ENCODE results near the gene ATF6B. TPM values are rescaled to one million over a fixed set of nuclear protein-coding genes. Genes with fewer than 3 reads are reported as not detected.

ATF6B gene
- total and polyA plus RNA-seq, 2 of the 8 experiments (the other 6 are each of a cell fraction or from before 2014, with no cell fraction given), result 38.1 to 42.2 TPM

DNA sequence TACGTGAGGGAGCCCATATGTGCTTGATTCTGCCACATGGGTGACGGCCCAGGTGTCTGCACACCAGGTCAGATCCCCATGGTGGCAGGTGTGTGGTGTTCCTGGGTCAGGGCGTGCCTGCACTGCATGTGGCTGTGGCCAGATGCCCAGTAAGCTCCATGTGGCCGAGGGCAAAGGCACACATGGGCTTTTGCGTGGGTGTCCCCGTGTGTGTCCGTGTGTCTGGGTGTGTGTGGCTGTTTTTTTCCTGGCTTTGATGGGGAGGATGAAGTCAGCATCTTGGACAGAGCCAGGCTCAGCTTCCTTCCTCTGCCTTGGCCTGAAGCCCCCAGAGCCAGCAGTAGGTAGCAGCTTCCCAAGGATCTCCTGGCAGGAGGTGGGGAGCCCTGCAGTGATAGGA, 17.4 kb downstream of the ATF6B start:
- Histone ChIP-seq H2AFZ (ENCODE audit: low read length) (no peak overlapping the region), H2BK20ac (ENCODE audit: low read length) (no peak overlapping the region), H2BK12ac (ENCODE audit: low read depth, low read length) (0 out of 2 replicates have a peak overlapping the region, but pooled peaks have one; percentile 17), H2BK120ac (replicated peaks; ENCODE audit: low read depth, low read length) (no peak overlapping the region), H2BK15ac (ENCODE audit: low read length) (no peak overlapping the region), H2AK5ac (ENCODE audit: low read depth, low read length) (peak overlapping the region; percentile 86; the same call in 1 of the 2 replicates), H3K4me2 (ENCODE audit: insufficient read depth in 1 of 2, low read depth in 2 of 2, low read length in 2 of 2) (no peak overlapping the region), H3K4ac (replicated peaks; ENCODE audit: insufficient read length, low read depth, low read length) (no peak overlapping the region), H4K20me1 (replicated peaks in 1 of 2; ENCODE audit: control insufficient read depth in 1 of 2, insufficient read depth in 2 of 2, low read length in 2 of 2) (peaks cover 3% of the 10 kb centered on the region in 2 experiments), H3K56ac (replicated peaks; ENCODE audit: insufficient read length, low read depth, low read length) (no peak overlapping the region), H3K14ac (ENCODE audit: insufficient read length) (no peak overlapping the region), H3K4me3 (ENCODE audit: extremely low read depth in 1 of 4, insufficient read depth in 2 of 4, low read depth in 3 of 4, low read length in 4 of 4) (no peak overlapping the region), H3K79me1 (ENCODE audit: low read depth, low read length) (no peaks in the 10 kb centered on the region), H3K23me2 (ENCODE audit: low read depth, low read length) (no peaks in the 10 kb centered on the region), H4K8ac (ENCODE audit: extremely low read depth, insufficient read depth, low read length) (no peak overlapping the region; the same call in 1 of the 2 replicates), H4K5ac (ENCODE audit: insufficient read length, low read depth, low read length) (no peak overlapping the region), H3K27me3 (replicated peaks in 1 of 4; ENCODE audit: control insufficient read depth in 3 of 4, extremely low read depth in 1 of 4, insufficient read depth in 3 of 4, low read length in 3 of 4) (peaks cover 0 to 11% (median 6%) of the 10 kb centered on the region in 4 experiments; a peak in 5 of 7 replicates), H3K9me3 (ENCODE audit: insufficient read depth in 2 of 2, low read depth in 1 of 2, low read length in 1 of 2) (no peaks in the 10 kb centered on the region), H3K36me3 (ENCODE audit: control insufficient read depth in 2 of 4, insufficient read depth in 4 of 4, low read length in 3 of 4) (peaks cover 0 to 2% (median 0%) of the 10 kb centered on the region in 4 experiments; a peak in 2 of 8 replicates), H3K9ac (replicated peaks in 1 of 4; ENCODE audit: extremely low read depth in 1 of 4, low read depth in 3 of 4, low read length in 3 of 4) (no peak overlapping the region), H3K79me2 (ENCODE audit: control insufficient read depth in 1 of 2, insufficient read depth in 2 of 2, low read length in 2 of 2) (no peaks in the 10 kb centered on the region), H3K23ac (ENCODE audit: insufficient read length) (no peak overlapping the region), H4K91ac (replicated peaks; ENCODE audit: insufficient read length, low read length) (no peak overlapping the region), H3K27ac (ENCODE audit: low read depth, low read length) (no peak overlapping the region), H2BK5ac (ENCODE audit: low read depth, low read length) (no peak overlapping the region), H3K18ac (ENCODE audit: extremely low read depth, low read length) (no peak overlapping the region), H3K4me1 (replicated peaks in 1 of 4; ENCODE audit: control insufficient read depth in 3 of 4, insufficient read depth in 4 of 4, low read length in 3 of 4) (peaks cover 2 to 15% (median 9%) of the 10 kb centered on the region in 4 experiments)
- POLR2A ChIA-PET (ENCODE audit: partially characterized antibody), result interaction anchor here (0.7 to 3.0 kb wide), 17 partner anchors 11 to 139 kb away, joined by 3 to 16 read pairs (median 4); partner anchors contain the start of genes ATF6B, DXO and FKBPL
- FAIRE-seq (no peak), DNase-seq (ENCODE audit: low read depth in 1 of 2, low spot score in 2 of 2) (no peak)
- CTCF ChIA-PET (ENCODE audit: partially characterized antibody), result interaction anchor here (0.6 to 6.0 kb wide), 8 partner anchors 7 to 62 kb away, joined by 3 to 49 read pairs (median 4); no protein-coding TSS in a partner anchor
- WGBS, 2 experiments (ENCODE audit: extremely low coverage in 1 of 2, insufficient coverage in 1 of 2, insufficient read length in 1 of 2, insufficient replicate concordance in 2 of 2, low coverage in 1 of 2, low lambda C conversion rate in 2 of 2, missing lambda C conversion rate in 1 of 2), result 92% methylated on average over 7 of the region's 7 CpGs; no CpG with 5 or more reads in 1 of the 2 experiments
- TF ChIP-seq EP300 (IDR thresholded peaks at IDR 0.05; ENCODE audit: borderline replicate concordance in 1 of 2, low read depth in 2 of 2, low read length in 2 of 2), result no peak
- TF ChIP-seq YY1 (IDR thresholded peaks at IDR 0.05; ENCODE audit: low read depth, low read length), result no peak
- no peak for TF ChIP-seq PHF8 (conservative IDR thresholded peaks at IDR 0.05; ENCODE audit: low read depth, low read length)
- TF ChIP-seq, protein P1, sequence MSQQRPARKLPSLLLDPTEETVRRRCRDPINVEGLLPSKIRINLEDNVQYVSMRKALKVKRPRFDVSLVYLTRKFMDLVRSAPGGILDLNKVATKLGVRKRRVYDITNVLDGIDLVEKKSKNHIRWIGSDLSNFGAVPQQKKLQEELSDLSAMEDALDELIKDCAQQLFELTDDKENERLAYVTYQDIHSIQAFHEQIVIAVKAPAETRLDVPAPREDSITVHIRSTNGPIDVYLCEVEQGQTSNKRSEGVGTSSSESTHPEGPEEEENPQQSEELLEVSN (IDR thresholded peaks at IDR 0.05), result no peak
- no peak for TF ChIP-seq SP1 (IDR thresholded peaks at IDR 0.05; ENCODE audit: low read depth, low read length)
- TF ChIP-seq FOSL1 (IDR thresholded peaks at IDR 0.05; ENCODE audit: insufficient read depth, low read depth, low read length), result no peak
- no peak for TF ChIP-seq CHD1 (IDR thresholded peaks at IDR 0.05; ENCODE audit: low read depth, low read length)
- TF ChIP-seq TBP (IDR thresholded peaks at IDR 0.05; ENCODE audit: low read depth, low read length), result no peak
- TF ChIP-seq TAF7 (optimal IDR thresholded peaks at IDR 0.05; ENCODE audit: borderline replicate concordance, low read depth, low read length), result no peak
- TF ChIP-seq MAFK (IDR thresholded peaks at IDR 0.05; ENCODE audit: low read depth, low read length), result no peak
- no peak for TF ChIP-seq KDM1A (IDR thresholded peaks at IDR 0.05; ENCODE audit: borderline replicate concordance, low read length)

Measured in H1 (cell line).